Small intestine (tissue), 7 donors: ENCODE data around the gene PPARGC1A. TPM values are rescaled to one million over a fixed set of nuclear protein-coding genes. Genes with fewer than 3 reads are reported as not detected.

Experiments used
- DNase-seq, 2 donors: peaks; one replicate each; pipeline versions ENCODE4 v3.0.0 to v3.0.0-alpha.2; 2013
- FAIRE-seq: peaks from 2 replicates; lab custom pipeline; 2012; peaks lifted over from hg19 to GRCh38; lab: Jason Lieb, UNC
- H3K27ac ChIP-seq, 3 donors: one replicate each; pipeline ENCODE4 v1.5.1; 2013; ENCODE audit warnings: low read length in 2 of 3, mild to moderate bottlenecking in 2 of 3, control low read depth in 1 of 3, inconsistent platforms in 1 of 3, low read depth in 1 of 3, moderate library complexity in 1 of 3
- H3K27me3 ChIP-seq, 3 donors: one replicate each; pipeline ENCODE4 v1.6.1; 2013; ENCODE audit warnings: low read length in 3 of 3, inconsistent platforms in 1 of 3; ENCODE audit not compliant: control insufficient read depth in 3 of 3, insufficient read depth in 3 of 3
- H3K36me3 ChIP-seq, 3 donors: one replicate each; pipeline ENCODE4 v1.6.1; 2013; ENCODE audit warnings: low read length in 3 of 3, inconsistent platforms in 1 of 3, low read depth in 1 of 3, mild to moderate bottlenecking in 1 of 3, moderate library complexity in 1 of 3; ENCODE audit not compliant: control insufficient read depth in 3 of 3, insufficient read depth in 2 of 3
- H3K4me1 ChIP-seq, 3 donors: one replicate each; pipeline ENCODE4 v1.6.1; 2013; ENCODE audit warnings: low read length in 2 of 3, inconsistent platforms in 1 of 3, low read depth in 1 of 3, mild to moderate bottlenecking in 1 of 3, moderate library complexity in 1 of 3; ENCODE audit not compliant: control insufficient read depth in 3 of 3, insufficient read depth in 2 of 3
- H3K4me3 ChIP-seq, 3 donors: one replicate each; pipeline ENCODE4 v1.5.1; 2013; ENCODE audit warnings: low read length in 3 of 3, control low read depth in 1 of 3, inconsistent platforms in 1 of 3, low read depth in 1 of 3, mild to moderate bottlenecking in 1 of 3, moderate library complexity in 1 of 3
- H3K9me3 ChIP-seq, 2 donors: one replicate each; pipeline ENCODE4 v1.6.1; 2013; ENCODE audit warnings: low read depth in 1 of 2, low read length in 1 of 2; ENCODE audit not compliant: control insufficient read depth in 2 of 2, insufficient read depth in 1 of 2
- WGBS, 3 donors: extraction: QIAGEN DNeasy Blood & Tissue Kit; methylation state at CpG; one replicate each; pipeline ENCODE4 v1.1.7; 2013; 5-methylcytosine and 5-hydroxymethylcytosine counted together
- polyA plus RNA-seq, 4 donors: library from polyadenylated mRNA; stranded (reverse) in 3 of 4; unstranded in 1 of 4; fragments of 200-250 nt in 3 of 4; fragments of 120-200 nt in 1 of 4; gene quantifications; one replicate each; pipeline versions ENCODE4 v1.2.1 to v1.2.3, GENCODE V29; 2013
- donor health status: healthy with polysubstance abuse.
- donor health status: control.
- donor health status: control.
- donor health status: Bipolar disorder and iron deficiency.
- donor health status: healthy.

Gene PPARGC1A
- polyA plus RNA-seq, 4 donors = 2.6 to 8.1 (median 5.1) TPM

DNA sequence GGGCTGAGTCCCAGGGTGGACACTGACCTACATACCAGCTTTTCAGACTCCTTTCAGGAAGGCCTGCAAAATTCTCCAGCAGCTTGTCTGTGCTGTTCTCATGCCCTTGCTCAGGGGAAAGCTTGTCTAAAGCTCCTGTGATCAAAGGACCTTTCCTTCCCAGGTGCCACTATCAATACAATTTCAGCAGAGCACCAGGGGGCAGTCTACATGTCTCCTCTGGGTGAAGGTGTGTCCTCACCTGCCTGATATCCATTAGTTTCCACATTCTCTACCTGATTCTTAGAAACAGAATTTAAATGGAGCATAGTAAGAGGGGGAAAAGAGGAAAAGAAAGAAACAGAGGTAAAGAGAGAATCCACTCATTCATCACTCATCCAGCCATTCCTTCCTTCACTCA lies 114.2 kb downstream of the PPARGC1A start:
- no peaks in the 10 kb centered on the region for H3K9me3 ChIP-seq

DNA sequence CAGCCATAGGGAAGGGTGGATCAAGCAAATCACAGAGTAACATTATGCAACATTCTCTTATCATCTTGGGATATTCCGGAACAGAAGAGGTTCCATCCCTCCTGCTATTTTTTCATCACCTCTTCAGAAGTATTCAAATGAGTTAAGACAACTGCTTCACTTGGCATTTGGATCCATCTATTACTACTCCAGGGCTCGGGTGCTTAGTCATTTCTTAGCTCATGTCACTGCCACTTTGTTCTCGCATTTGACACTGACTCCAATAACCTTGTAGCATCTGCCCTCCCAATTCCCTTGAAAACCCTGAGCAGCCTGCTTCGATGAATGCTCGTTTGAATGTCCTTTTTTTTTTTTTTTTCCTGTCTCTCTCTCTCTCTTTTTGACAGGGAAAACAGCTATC lies 114.9 kb downstream of the PPARGC1A start:
- Histone ChIP-seq H3K4me3 (no peak overlapping the region), H3K27me3 (no peaks in the 10 kb centered on the region), H3K27ac (no peak overlapping the region), H3K9me3 (no peaks in the 10 kb centered on the region), H3K36me3 (peaks cover 0 to under 1% (median 0%) of the 10 kb centered on the region in 3 donors), H3K4me1 (no peaks in the 10 kb centered on the region)
- 79 to 83% (median 80%) methylated on average over 5 of the region's 5 CpGs for WGBS, 3 donors
- no peak for DNase-seq
- no peak for FAIRE-seq

More for the DNA sequence above, 114.2 kb downstream of the PPARGC1A start:
- Histone ChIP-seq H3K4me3 (no peak overlapping the region), H3K36me3 (peaks cover 0 to 2% (median 0%) of the 10 kb centered on the region in 3 donors), H3K27me3 (no peaks in the 10 kb centered on the region), H3K27ac (no peak overlapping the region), H3K4me1 (no peaks in the 10 kb centered on the region)
- FAIRE-seq (no peak), DNase-seq (peak; percentile 37 to 51)

DNA sequence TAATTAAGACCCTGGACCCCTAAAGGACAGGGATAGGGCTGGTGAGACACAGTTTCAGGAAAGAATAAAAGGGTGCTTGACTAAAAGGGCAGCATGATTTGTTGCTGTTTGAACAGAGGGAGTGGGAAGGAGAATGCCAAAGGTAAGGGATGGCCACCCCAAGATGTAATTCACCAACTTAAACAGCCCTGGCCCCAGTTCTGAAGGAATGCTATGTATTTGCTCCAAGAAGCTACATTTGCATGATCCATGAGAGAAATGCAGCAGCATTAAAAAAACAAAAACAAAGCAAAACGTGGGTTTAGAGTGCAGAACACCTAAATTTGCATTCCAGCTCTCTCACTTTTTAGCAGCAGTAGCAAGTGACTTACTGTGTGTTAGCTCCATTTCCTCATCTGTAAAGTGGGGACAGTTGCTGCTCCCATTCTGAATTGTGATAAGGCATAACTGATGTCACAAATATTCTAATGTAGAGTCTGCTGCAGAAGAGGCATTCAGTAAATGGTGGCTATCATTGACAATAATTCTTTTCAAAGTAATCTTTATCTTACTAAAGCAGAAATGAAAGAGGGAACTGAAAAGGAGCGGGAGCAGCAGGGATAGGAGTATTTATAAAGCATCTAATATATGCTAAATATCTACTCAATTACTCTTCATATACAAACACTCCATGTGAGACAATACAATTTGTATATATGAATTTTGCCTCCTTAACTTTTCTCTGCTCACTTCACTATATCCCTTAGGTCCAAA lies 115.8 kb downstream of the PPARGC1A start:
- Histone ChIP-seq H3K36me3 (no peaks in the 10 kb centered on the region), H3K27ac (no peak overlapping the region), H3K4me3 (no peak overlapping the region), H3K9me3 (no peaks in the 10 kb centered on the region), H3K27me3 (no peaks in the 10 kb centered on the region), H3K4me1 (no peaks in the 10 kb centered on the region)
- no peak for FAIRE-seq
- 56 to 74% (median 72%) methylated on average over 2 of the region's 2 CpGs for WGBS, 3 donors
- no peak for DNase-seq

DNA sequence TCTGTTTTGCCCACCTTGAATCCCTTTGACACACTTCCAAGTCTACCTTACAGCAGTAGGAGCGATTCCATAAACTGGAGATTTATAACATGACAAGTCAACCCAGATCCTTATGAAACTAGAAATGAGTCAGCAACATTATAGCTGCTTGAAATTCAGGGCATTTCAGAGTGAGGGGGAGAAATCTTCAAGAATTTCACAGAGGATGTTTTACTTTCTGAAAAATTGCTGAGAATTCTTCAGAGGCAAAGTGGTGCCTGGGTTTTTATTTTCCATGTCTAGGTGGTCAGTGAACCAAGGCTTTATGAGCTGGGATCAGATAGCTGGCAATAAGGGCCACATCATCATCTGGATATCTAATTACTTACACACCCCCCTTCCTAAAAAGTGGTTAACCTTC lies 119.8 kb downstream of the PPARGC1A start:
- Histone ChIP-seq H3K36me3 (no peaks in the 10 kb centered on the region), H3K4me3 (no peak overlapping the region), H3K4me1 (peaks cover 0 to 2% (median 0%) of the 10 kb centered on the region in 3 donors), H3K9me3 (no peaks in the 10 kb centered on the region), H3K27me3 (no peaks in the 10 kb centered on the region), H3K27ac (no peak overlapping the region)
- FAIRE-seq (no peak), DNase-seq (no peak)
- WGBS, 3 donors = 46 to 78% (median 54%) methylated on average over 1 of the region's 1 CpG

DNA sequence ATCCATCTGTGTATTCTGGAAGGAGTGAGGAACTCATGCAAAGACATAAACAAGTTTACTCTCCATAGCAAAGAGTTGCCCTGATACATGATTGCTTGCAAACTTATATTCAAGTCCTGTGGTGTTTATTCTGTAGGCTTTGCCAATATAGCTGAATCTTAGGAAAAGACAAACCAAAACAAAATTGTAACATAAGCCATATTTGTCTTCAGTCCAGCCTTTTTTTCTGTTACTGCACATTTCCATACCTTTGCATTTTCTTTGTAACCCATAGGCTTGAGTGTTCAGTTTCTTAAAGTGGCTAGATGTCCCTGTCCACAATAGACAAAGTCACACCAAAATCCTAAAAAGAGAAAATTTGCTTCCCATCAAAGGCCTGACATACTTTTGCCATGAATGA lies 120.4 kb downstream of the PPARGC1A start:
- no peaks in the 10 kb centered on the region for H3K9me3 ChIP-seq
- H3K36me3 ChIP-seq = no peaks in the 10 kb centered on the region
- no peaks in the 10 kb centered on the region for H3K27me3 ChIP-seq
- peaks cover 0 to 2% (median 0%) of the 10 kb centered on the region in 3 donors for H3K4me1 ChIP-seq
- no peak overlapping the region for H3K4me3 ChIP-seq
- no peak overlapping the region for H3K27ac ChIP-seq
- no peak for DNase-seq
- FAIRE-seq = no peak

DNA sequence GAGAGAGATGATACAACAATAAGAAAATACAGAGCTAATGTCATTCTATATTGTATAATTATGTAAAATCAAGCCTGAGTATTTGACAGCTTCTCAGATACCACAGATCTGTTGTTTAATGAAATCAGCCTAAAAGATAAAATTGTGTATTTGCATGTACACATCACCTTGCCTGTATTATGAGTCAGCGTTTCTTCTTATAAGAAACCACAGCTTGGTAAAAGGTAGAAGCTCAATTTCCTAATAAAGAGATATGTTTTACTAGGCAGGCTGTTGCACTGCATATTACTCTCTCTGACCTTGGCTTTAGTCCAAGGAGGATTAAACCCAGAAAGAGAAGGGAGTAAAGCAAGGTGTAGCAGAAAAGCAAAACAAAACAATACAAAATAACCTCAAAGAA lies 121.3 kb downstream of the PPARGC1A start:
- Histone ChIP-seq H3K27ac (no peak overlapping the region), H3K4me3 (no peak overlapping the region), H3K4me1 (peaks cover 0 to 2% (median 0%) of the 10 kb centered on the region in 3 donors), H3K36me3 (no peaks in the 10 kb centered on the region), H3K9me3 (no peaks in the 10 kb centered on the region), H3K27me3 (no peaks in the 10 kb centered on the region)
- FAIRE-seq = no peak
- DNase-seq = peak in 1 of 2 donors; percentile 33
- 10 to 58% (median 24%) methylated on average over 1 of the region's 1 CpG for WGBS, 3 donors

DNA sequence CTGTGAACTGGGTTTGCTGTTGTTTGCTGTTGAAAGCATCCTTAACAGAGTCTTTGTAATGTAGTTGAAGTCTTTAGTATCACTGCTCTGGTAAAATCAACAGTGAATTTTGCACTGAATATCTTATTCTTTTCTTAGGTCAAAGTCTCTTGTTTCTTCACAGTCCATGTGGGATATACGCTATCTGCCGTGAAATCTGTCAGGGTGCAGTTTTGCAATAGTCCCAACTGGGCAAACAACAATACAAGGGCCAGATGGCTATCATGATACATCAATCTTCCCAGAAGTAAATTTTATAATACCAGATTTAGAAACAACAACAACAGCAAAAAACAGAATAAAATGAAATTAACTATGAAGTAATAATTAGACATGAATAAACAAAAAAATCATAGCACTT lies 123.5 kb downstream of the PPARGC1A start:
- FAIRE-seq = no peak
- Histone ChIP-seq H3K4me1 (peaks cover 0 to 2% (median 0%) of the 10 kb centered on the region in 3 donors), H3K27me3 (no peaks in the 10 kb centered on the region), H3K4me3 (no peak overlapping the region), H3K36me3 (no peaks in the 10 kb centered on the region), H3K27ac (no peak overlapping the region), H3K9me3 (no peaks in the 10 kb centered on the region)
- peak in 1 of 2 donors; percentile 24 for DNase-seq
- 17 to 57% (median 46%) methylated on average over 2 of the region's 2 CpGs for WGBS, 3 donors

DNA sequence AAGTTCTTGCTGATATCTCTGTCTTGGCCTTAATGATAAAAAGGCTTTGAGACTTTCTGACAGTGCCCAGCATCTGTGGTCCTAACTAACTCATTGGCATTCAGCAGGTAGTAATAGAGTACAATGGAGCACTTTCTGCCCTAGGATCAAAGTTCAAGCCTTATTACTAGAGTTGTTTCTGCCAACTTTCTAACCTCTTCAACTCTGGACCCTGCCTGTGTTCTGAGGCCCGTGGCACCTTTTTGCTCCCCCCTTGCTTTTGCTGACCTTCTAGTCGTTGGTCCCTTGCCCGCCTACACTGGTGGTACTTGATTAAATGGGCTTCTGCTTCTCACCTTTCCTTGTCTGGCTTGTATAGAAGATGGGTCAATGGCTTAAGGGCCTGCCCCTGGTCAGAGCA lies 126.3 kb downstream of the PPARGC1A start:
- Histone ChIP-seq H3K4me1 (peaks cover 0 to 2% (median 0%) of the 10 kb centered on the region in 3 donors), H3K27me3 (no peaks in the 10 kb centered on the region), H3K9me3 (no peaks in the 10 kb centered on the region), H3K4me3 (no peak overlapping the region), H3K27ac (peak overlapping the region in 1 of 3 donors; percentile 65), H3K36me3 (no peaks in the 10 kb centered on the region)
- WGBS, 3 donors = 24 to 40% (median 24%) methylated on average over 3 of the region's 3 CpGs
- DNase-seq (peak; percentile 21 to 92), FAIRE-seq (no peak)
